Measurements from ENCODE around the gene EEF2. TPM values are rescaled to one million over a fixed set of nuclear protein-coding genes. Genes with fewer than 3 reads are reported as not detected.

The EEF2 gene
- total RNA-seq, 1 donor from 2014 or later = 3,492 TPM

DNA sequence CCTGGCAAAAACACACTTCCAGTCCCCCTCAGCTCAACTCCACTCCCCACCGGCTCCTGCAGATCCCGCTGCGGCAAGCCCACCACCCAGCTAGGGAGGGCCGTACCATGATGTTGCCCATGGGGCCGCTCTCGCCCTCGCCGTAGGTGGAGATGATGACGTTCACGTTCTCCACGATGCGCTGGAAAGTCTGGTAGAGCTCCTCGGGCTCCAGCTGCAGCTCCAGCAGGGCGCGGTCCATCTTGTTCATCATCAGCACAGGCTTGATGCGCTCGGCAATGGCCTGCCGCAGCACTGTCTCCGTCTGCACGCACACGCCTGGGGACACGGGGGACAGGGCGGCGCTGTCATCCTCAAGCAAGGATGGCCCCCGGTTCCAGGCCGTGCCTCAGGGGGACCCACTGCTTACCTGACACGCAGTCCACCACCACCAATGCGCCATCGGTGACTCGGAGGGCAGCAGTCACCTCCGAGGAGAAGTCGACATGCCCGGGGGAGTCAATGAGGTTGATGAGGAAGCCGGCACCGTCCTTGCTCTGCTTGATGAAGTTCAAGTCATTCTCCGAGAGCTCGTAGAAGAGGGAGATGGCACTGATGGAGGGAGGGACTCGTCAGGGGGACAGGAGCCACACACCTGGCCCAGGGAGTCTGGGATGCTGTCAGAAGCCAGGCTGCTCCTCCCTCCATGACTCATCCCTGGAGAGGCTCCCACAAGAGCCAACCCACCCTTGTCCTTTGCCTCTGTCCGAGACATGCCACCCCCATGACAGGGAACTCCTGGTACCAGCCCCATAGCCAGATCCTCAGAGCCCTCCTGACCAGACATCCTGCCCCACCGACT lies 2.3 kb downstream of the EEF2 start:
- no peak for DNase-seq (ENCODE audit: low read depth)
- Histone ChIP-seq H3K4me3 (ENCODE audit: low read depth, low read length) (peak overlapping the region; percentile 92), H3K27me3 (ENCODE audit: control insufficient read depth, insufficient read depth, low read length) (no peaks in the 10 kb centered on the region), H3K36me3 (ENCODE audit: control insufficient read depth, insufficient read depth, low read length) (peaks cover 23% of the 10 kb centered on the region)
- TF ChIP-seq, protein P1, sequence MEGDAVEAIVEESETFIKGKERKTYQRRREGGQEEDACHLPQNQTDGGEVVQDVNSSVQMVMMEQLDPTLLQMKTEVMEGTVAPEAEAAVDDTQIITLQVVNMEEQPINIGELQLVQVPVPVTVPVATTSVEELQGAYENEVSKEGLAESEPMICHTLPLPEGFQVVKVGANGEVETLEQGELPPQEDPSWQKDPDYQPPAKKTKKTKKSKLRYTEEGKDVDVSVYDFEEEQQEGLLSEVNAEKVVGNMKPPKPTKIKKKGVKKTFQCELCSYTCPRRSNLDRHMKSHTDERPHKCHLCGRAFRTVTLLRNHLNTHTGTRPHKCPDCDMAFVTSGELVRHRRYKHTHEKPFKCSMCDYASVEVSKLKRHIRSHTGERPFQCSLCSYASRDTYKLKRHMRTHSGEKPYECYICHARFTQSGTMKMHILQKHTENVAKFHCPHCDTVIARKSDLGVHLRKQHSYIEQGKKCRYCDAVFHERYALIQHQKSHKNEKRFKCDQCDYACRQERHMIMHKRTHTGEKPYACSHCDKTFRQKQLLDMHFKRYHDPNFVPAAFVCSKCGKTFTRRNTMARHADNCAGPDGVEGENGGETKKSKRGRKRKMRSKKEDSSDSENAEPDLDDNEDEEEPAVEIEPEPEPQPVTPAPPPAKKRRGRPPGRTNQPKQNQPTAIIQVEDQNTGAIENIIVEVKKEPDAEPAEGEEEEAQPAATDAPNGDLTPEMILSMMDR (IDR thresholded peaks at IDR 0.05; ENCODE audit: insufficient read depth, low read length, poor library complexity, severe bottlenecking) = no peak

DNA sequence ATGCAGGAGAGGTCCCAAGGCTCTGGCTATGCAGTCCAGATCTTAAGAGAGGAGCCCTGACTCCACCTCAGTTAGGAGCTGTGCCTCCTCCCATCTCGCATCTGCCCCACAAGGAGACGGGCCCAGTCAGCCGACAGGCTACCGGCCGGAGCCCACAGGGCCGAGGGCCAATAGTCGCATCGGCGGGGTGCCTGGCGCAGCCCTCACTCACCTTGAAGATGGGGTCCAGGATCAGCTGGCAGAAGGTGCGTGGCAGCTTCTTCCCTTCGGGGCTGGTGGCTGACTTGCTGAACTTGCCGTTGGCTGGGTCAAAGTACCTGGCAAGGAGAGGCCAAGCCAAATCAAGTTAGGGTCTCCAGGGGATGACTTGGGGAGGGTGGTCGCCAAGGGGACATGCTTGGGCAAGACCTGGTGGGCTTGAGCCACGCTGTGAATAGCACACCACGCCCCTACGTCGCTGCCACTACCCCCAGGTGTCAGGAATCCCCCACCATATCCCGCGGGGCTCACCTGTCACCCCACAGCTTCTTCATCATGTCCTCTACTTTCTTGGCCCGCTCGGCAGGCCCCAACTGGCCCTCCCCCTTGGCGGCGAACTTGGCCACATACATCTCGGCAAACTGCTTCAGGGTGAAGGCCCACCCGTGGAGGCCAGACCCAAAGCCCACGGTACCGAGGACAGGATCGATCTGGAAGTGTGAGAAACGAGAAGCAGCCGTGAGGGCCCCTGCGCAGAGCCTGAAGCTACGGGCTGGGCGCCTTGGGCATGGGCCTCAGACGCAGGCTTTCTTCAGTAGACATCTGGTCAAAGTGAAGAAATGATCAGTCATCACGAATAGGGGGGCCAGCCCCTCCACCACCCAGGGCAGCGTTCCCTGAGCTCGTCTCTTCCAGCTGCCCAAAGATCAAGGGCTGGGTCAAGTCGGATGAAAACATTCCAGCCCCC lies 3.3 kb downstream of the EEF2 start:
- Histone ChIP-seq H3K27me3 (ENCODE audit: control insufficient read depth, insufficient read depth, low read length) (no peaks in the 10 kb centered on the region), H3K4me3 (ENCODE audit: low read depth, low read length) (no peak overlapping the region), H3K36me3 (ENCODE audit: control insufficient read depth, insufficient read depth, low read length) (peaks cover 27% of the 10 kb centered on the region)
- DNase-seq (ENCODE audit: low read depth) = no peak
- TF ChIP-seq, protein P1 (IDR thresholded peaks at IDR 0.05; ENCODE audit: insufficient read depth, low read length, poor library complexity, severe bottlenecking) = no peak

DNA sequence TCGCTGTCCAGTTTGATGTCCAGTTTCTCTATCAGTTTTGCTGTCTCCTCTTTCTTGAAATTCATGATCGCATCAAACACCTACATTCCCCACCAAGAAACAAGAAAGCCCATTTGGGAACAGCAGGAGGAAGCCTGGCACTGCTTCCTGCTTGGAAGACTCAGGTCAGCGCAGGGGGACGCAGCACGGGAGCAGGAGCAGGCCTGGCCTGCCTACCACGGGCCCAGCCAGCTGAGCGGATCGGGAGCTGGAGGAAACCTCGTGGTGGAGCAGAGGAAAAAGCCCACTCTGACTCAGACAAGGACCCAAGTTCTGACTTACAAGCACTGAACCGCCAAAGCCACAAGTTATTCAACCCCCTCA lies 3.9 kb downstream of the EEF2 start:
- TF ChIP-seq, protein P1 (IDR thresholded peaks at IDR 0.05; ENCODE audit: insufficient read depth, low read length, poor library complexity, severe bottlenecking) = no peak
- H3K4me3 ChIP-seq (ENCODE audit: low read depth, low read length) = no peak overlapping the region
- no peaks in the 10 kb centered on the region for H3K27me3 ChIP-seq (ENCODE audit: control insufficient read depth, insufficient read depth, low read length)
- H3K36me3 ChIP-seq (ENCODE audit: control insufficient read depth, insufficient read depth, low read length) = peaks cover 30% of the 10 kb centered on the region
- no peak for DNase-seq (ENCODE audit: low read depth)

DNA sequence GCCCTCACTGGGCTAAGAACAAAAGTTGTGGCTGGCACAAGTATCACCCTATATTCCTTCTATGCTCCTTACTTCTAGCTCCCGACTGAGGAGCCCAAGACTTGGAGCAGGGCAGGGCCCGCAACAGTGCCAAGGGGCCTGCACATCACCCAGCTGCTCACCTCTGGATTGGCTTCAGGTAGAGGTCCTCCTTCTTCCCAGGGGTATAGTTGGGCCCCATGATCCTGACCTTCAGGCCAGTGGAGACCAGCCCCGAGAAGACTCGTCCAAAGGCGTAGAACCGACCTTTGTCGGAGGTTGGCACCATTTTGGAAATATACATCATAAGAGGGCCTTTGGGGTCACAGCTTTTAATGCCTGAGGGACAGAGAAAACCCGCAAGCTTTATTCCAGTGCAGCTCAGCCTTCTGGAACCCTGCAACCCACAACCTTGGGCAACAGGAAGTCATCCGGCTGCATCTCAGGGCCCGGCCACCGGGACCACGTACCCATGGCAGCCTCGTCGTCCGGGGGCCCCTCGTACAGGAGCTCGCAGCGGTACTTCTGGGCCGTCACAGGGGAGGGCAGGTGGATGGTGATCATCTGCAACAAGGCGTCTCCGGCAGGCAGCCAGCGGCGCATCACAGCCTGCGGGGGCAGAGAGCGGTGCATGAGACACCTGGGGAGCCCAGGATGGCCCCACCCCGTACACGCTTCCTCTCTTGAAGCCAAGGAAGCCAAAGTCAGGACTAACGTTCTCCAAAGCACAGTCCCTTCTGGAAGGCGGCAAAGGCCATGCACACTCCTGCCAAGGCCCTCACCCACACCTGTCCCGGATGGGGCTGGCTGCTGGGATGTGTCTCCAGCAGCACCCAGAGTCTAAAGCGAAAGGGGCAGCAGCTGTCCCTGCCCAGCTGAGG lies 4.7 kb downstream of the EEF2 start:
- DNase-seq (ENCODE audit: low read depth) = no peak
- TF ChIP-seq, protein P1 (IDR thresholded peaks at IDR 0.05; ENCODE audit: insufficient read depth, low read length, poor library complexity, severe bottlenecking) = no peak
- H3K4me3 ChIP-seq (ENCODE audit: low read depth, low read length) = no peak overlapping the region
- H3K27me3 ChIP-seq (ENCODE audit: control insufficient read depth, insufficient read depth, low read length) = no peaks in the 10 kb centered on the region
- H3K36me3 ChIP-seq (ENCODE audit: control insufficient read depth, insufficient read depth, low read length) = peaks cover 30% of the 10 kb centered on the region

DNA sequence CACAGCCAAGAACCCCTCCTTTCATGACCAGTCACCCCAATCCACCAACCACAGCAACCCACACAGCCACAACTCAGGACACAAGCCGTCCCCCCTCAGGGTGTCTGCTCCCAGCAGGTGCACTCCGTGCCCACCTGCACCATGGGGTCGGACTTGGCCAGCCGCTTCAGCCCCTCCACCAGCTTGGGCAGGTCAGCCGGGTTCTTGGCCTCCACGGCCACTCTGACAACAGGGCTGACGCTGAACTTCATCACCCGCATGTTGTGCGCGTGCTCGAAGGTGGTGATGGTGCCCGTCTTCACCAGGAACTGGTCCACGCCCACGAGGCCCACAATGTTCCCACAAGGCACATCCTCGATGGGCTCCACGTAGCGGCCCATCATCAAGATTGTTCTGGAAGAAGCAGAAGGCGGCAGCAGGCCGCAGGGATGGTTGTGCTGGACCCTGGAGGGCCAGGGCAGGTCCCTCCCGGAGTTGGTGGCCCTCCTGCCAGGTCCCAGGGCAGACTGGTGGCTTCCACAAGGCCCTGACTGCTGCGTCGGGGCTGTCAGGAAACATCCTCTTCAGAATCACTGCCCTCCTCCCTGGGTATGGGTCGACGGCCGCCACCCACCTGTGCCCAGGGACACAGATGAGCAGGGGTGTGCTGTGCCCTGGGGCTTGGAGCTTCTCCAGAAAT lies 5.5 kb downstream of the EEF2 start:
- DNase-seq (ENCODE audit: low read depth) = no peak
- H3K36me3 ChIP-seq (ENCODE audit: control insufficient read depth, insufficient read depth, low read length) = peaks cover 30% of the 10 kb centered on the region
- TF ChIP-seq, protein P1 (IDR thresholded peaks at IDR 0.05; ENCODE audit: insufficient read depth, low read length, poor library complexity, severe bottlenecking) = no peak
- no peaks in the 10 kb centered on the region for H3K27me3 ChIP-seq (ENCODE audit: control insufficient read depth, insufficient read depth, low read length)
- no peak overlapping the region for H3K4me3 ChIP-seq (ENCODE audit: low read depth, low read length)
